ENCODE measurements around the gene GAS7.
"Not testable (repeated sequence)": the region's sequence is repeated elsewhere in the genome, so short reads cannot be mapped to it uniquely, and the experiment has no call there.

GAS7 gene

GRCh38 chr17:10010752-10011151, 187.7 kb downstream of the GAS7 start:
- no peak for DNase-seq

GRCh38 chr17:10003705-10004104, 194.7 kb downstream of the GAS7 start:
- DNase-seq = no peak

- not testable (repeated sequence) for DNase-seq
Observed at GRCh38 chr17:10002567-10003360, 195.6 kb downstream of the GAS7 start.

GRCh38 chr17:10001306-10001873, 197.0 kb downstream of the GAS7 start:
- no peak for DNase-seq

GRCh38 chr17:9999919-10000695, 198.3 kb downstream of the GAS7 start:
- DNase-seq = no peak

- no peak for DNase-seq
Observed at GRCh38 chr17:9998060-9998459, 200.3 kb downstream of the GAS7 start.

- DNase-seq = no peak
Observed at GRCh38 chr17:9994761-9995160, 203.6 kb downstream of the GAS7 start.

- no peak for DNase-seq
Observed at GRCh38 chr17:9991796-9992195, 206.6 kb downstream of the GAS7 start.

- DNase-seq = no peak
Observed at GRCh38 chr17:9991351-9991750, 207.1 kb downstream of the GAS7 start.

- DNase-seq = no peak
Observed at GRCh38 chr17:9987779-9988585, 210.4 kb downstream of the GAS7 start.

GRCh38 chr17:9986754-9987382, 211.5 kb downstream of the GAS7 start:
- DNase-seq = no peak

GRCh38 chr17:9985646-9986045, 212.8 kb downstream of the GAS7 start:
- DNase-seq = no peak

- DNase-seq = no peak
Observed at GRCh38 chr17:9984768-9985167, 213.6 kb downstream of the GAS7 start.

- DNase-seq = no peak
Observed at GRCh38 chr17:9982159-9982558, 216.2 kb downstream of the GAS7 start.

- no peak for DNase-seq
Observed at GRCh38 chr17:9981344-9981915, 217.0 kb downstream of the GAS7 start.

GRCh38 chr17:9979463-9979995, 218.9 kb downstream of the GAS7 start:
- no peak for DNase-seq

GRCh38 chr17:9977180-9977575, 221.2 kb downstream of the GAS7 start:
- DNase-seq = no peak

- no peak for DNase-seq
Observed at GRCh38 chr17:9976283-9977179, 221.9 kb downstream of the GAS7 start.

- no peak for DNase-seq
Observed at GRCh38 chr17:9974448-9975381, 223.7 kb downstream of the GAS7 start.

Measured in NCI-H1694 treated with DMSO at 0.1 percent for 48 hours (cell line).